Measurements from ENCODE around the gene LSM3. TPM values are rescaled to one million over a fixed set of nuclear protein-coding genes. Genes with fewer than 3 reads are reported as not detected.

LSM3 gene
- total and polyA plus RNA-seq, 2 experiments from 2014 or later = 5.9 to 32.2 TPM

DNA sequence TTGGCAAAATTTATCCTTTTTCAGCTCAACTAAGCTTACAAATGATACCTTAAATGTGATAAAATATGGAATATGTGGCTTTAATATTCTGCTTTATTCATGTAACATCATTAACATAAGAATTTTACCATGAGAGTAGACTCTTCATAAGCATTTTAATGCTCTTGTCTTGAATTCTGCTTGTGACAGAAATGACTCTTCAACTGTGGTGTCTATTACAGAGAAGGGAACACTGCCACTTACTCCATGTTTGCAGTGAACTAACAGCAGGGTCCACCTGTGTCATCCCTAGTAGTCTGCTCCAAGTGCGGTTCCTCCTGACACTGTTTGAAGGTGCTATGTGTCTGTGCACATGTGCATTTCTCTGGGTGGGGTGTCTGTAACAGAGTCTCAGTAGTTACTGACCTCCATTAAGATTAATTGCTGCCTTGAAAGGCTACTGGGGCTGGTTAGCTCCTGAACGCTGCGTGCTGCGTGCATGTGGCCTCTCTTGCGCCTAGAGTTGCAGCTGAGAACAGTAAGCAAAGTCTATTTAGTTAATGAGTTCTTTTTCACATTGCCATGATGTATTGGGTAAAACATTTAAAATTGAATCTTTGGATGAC lies 8.3 kb downstream of the LSM3 start:
- H3K36me3 ChIP-seq = peaks cover 30% of the 10 kb centered on the region
- TF ChIP-seq, protein P1, sequence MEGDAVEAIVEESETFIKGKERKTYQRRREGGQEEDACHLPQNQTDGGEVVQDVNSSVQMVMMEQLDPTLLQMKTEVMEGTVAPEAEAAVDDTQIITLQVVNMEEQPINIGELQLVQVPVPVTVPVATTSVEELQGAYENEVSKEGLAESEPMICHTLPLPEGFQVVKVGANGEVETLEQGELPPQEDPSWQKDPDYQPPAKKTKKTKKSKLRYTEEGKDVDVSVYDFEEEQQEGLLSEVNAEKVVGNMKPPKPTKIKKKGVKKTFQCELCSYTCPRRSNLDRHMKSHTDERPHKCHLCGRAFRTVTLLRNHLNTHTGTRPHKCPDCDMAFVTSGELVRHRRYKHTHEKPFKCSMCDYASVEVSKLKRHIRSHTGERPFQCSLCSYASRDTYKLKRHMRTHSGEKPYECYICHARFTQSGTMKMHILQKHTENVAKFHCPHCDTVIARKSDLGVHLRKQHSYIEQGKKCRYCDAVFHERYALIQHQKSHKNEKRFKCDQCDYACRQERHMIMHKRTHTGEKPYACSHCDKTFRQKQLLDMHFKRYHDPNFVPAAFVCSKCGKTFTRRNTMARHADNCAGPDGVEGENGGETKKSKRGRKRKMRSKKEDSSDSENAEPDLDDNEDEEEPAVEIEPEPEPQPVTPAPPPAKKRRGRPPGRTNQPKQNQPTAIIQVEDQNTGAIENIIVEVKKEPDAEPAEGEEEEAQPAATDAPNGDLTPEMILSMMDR (IDR thresholded peaks at IDR 0.05; ENCODE audit: low read depth, low read length) = no peak
- H3K27ac ChIP-seq = no peak overlapping the region
- H3K27me3 ChIP-seq = no peaks in the 10 kb centered on the region
- no peaks in the 10 kb centered on the region for H3K9me3 ChIP-seq (ENCODE audit: low read depth)
- no peaks in the 10 kb centered on the region for H3K4me1 ChIP-seq (ENCODE audit: low read depth)
- no peak overlapping the region for H3K4me3 ChIP-seq
- no peak for DNase-seq (ENCODE audit: low read depth in 1 of 2, low spot score in 1 of 2)

DNA sequence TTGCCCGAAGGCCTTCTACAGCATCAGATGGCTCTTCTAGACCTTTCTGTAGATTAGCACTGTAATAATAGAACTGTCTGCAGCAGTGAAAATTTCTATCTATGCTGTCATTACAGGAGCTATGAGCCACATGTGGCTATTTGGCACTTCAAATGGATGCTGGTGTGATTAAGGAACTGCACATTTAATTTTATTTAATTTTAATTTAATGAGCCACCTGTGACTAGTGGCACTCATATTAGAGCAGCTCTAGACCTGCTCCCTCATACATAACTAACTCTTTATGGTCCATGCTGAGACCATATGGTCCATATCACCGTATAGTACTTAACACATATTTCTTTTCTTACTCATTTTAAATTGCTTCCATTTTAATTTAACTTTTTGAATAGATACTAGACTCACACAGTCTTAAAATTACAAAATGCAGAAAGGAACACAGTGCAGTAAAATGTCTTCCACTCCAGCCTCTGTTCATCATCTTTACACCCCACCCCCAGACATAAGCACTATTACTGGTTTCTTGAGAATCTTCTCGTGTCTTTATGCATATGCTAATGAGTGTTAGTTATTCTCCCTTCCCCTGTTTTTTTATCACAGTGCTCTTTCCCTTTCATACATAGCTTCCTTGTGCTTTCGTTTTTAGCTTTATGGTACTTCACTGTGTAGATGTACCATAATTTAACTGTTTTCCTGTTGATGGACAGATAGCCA lies 9.6 kb downstream of the LSM3 start:
- TF ChIP-seq, protein P1 (IDR thresholded peaks at IDR 0.05; ENCODE audit: low read depth, low read length) = no peak
- H3K9me3 ChIP-seq (ENCODE audit: low read depth) = no peaks in the 10 kb centered on the region
- H3K27me3 ChIP-seq = no peaks in the 10 kb centered on the region
- no peak for DNase-seq (ENCODE audit: low read depth in 1 of 2, low spot score in 1 of 2)
- H3K36me3 ChIP-seq = peaks cover 22% of the 10 kb centered on the region
- H3K4me1 ChIP-seq (ENCODE audit: low read depth) = no peaks in the 10 kb centered on the region
- no peak overlapping the region for H3K4me3 ChIP-seq
- H3K27ac ChIP-seq = no peak overlapping the region

DNA sequence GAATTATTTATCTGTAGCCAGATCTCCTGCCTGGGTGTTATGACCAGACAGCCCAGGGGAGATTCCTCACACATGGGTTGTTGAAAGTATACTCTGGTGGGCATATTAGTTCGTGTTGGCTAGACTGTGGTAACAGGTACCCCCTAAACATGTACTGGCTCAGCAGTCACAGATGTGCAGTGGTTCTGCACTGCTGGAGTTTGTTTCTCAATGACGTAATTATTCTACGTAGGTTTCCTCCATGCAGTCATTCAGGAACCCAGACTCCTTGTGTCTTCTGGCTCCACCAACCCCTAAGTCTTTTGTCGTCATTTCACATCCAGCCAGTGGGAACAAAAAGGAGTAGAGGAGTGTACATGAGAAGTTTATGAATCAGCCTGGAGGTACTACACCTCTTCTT lies 16.2 kb downstream of the LSM3 start:
- Histone ChIP-seq H3K27me3 (no peaks in the 10 kb centered on the region), H3K4me3 (no peak overlapping the region), H3K27ac (no peak overlapping the region), H3K9me3 (ENCODE audit: low read depth) (no peaks in the 10 kb centered on the region), H3K36me3 (peaks cover 12% of the 10 kb centered on the region), H3K4me1 (ENCODE audit: low read depth) (peaks cover 6% of the 10 kb centered on the region)
- DNase-seq (ENCODE audit: low read depth in 1 of 2, low spot score in 1 of 2) = no peak
- TF ChIP-seq, protein P1 (IDR thresholded peaks at IDR 0.05; ENCODE audit: low read depth, low read length) = no peak

DNA sequence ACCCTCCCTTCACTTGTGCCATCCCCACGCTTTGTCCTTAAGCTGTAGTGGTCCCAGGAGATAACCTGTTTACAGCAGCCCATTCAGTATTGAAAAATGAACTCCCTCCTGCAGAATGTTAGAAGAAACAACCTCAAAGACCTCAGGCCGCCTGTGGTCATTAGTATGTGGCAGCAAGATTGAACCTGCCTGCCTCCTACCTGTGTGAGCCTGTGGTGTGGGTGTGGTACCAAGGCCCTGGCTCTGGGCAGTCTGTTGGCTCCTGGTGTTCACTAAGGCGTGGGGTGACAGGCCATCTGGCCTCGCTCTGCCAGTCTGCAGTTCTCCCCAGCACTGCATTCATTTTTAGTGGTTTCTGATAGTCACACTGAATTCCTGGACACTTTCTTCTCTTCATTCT lies 21.0 kb downstream of the LSM3 start:
- DNase-seq (ENCODE audit: low read depth in 1 of 2, low spot score in 1 of 2) = no peak
- Histone ChIP-seq H3K36me3 (peaks cover 12% of the 10 kb centered on the region), H3K4me1 (ENCODE audit: low read depth) (peaks cover 9% of the 10 kb centered on the region), H3K9me3 (ENCODE audit: low read depth) (no peaks in the 10 kb centered on the region), H3K4me3 (no peak overlapping the region), H3K27me3 (no peaks in the 10 kb centered on the region), H3K27ac (no peak overlapping the region)
- TF ChIP-seq, protein P1 (IDR thresholded peaks at IDR 0.05; ENCODE audit: low read depth, low read length) = no peak

DNA sequence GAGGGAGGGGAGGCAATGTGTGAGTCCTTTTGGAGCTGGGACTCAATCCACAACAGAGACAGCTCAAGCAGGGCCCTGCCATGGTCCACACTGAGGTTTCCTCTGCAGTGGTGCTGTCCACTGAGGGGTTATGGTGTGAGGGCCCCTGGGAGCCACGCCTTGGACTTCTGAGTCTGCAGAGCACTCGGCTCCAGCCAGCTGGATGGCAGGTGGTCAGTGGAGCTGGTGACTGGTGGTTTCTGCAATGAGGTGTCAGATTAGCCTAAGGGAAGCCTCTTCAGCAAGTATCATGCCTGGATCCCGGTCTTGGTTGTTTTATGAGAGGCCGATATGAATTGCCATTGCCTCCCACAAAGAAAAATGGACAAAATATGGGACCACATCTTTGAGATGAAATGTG lies 21.7 kb downstream of the LSM3 start:
- no peak overlapping the region for H3K27ac ChIP-seq
- no peaks in the 10 kb centered on the region for H3K27me3 ChIP-seq
- peaks cover 15% of the 10 kb centered on the region for H3K4me1 ChIP-seq (ENCODE audit: low read depth)
- TF ChIP-seq, protein P1 (IDR thresholded peaks at IDR 0.05; ENCODE audit: low read depth, low read length) = no peak
- H3K4me3 ChIP-seq = no peak overlapping the region
- no peak for DNase-seq (ENCODE audit: low read depth in 1 of 2, low spot score in 1 of 2)
- H3K36me3 ChIP-seq = peaks cover 12% of the 10 kb centered on the region
- H3K9me3 ChIP-seq (ENCODE audit: low read depth) = no peaks in the 10 kb centered on the region

Measured in cardiac muscle cell (in vitro differentiated cells and primary cell).